Measurements from ENCODE around the gene MAPK8IP1. TPM values are rescaled to one million over a fixed set of nuclear protein-coding genes. Genes with fewer than 3 reads are reported as not detected.

The MAPK8IP1 gene
- total and polyA plus RNA-seq, 4 donors: 0.78 to 2.7 (median 1.4) TPM

GRCh38 chr11:45927684-45928413 is 42.4 kb downstream of the MAPK8IP1 start:
- Histone ChIP-seq H3K36me3 (ENCODE audit: control insufficient read depth in 4 of 4, insufficient read depth in 3 of 4, low read depth in 1 of 4, low read length in 3 of 4) (peaks cover 0 to 1% (median 0%) of the 10 kb centered on the region in 4 donors), H3K27ac (ENCODE audit: low read depth in 1 of 2, low read length in 2 of 2) (no peak overlapping the region), H3K9ac (ENCODE audit: low read depth in 1 of 2, low read length in 2 of 2) (no peak overlapping the region), H3K9me3 (ENCODE audit: control insufficient read depth in 4 of 4, low read length in 3 of 4) (no peaks in the 10 kb centered on the region), H3K27me3 (ENCODE audit: control insufficient read depth in 4 of 4, insufficient read depth in 4 of 4, low read length in 3 of 4) (no peaks in the 10 kb centered on the region), H3K4me1 (ENCODE audit: control insufficient read depth in 4 of 4, insufficient read depth in 4 of 4, low read length in 3 of 4) (peaks cover 0 to 2% (median under 1%) of the 10 kb centered on the region in 4 donors), H3K4me3 (ENCODE audit: low read depth in 1 of 3, low read length in 3 of 3) (no peak overlapping the region)
- TF ChIP-seq RXRA (IDR thresholded peaks at IDR 0.05): no peak
- TF ChIP-seq EGR1 (IDR thresholded peaks at IDR 0.05; ENCODE audit: low read depth in 2 of 2): no peak
- no peak for TF ChIP-seq GABPA (IDR thresholded peaks at IDR 0.05 in 1 of 2, conservative IDR thresholded peaks at IDR 0.05 in 1 of 2)
- no peak for TF ChIP-seq HNF4A (conservative IDR thresholded peaks at IDR 0.05)
- TF ChIP-seq NR2F2 (IDR thresholded peaks at IDR 0.05): no peak
- no peak for TF ChIP-seq RAD21 (IDR thresholded peaks at IDR 0.05)
- no peak for TF ChIP-seq FOXA2 (IDR thresholded peaks at IDR 0.05)
- TF ChIP-seq JUND (IDR thresholded peaks at IDR 0.05): no peak
- TF ChIP-seq HNF4G (IDR thresholded peaks at IDR 0.05): no peak
- TF ChIP-seq, protein P1, sequence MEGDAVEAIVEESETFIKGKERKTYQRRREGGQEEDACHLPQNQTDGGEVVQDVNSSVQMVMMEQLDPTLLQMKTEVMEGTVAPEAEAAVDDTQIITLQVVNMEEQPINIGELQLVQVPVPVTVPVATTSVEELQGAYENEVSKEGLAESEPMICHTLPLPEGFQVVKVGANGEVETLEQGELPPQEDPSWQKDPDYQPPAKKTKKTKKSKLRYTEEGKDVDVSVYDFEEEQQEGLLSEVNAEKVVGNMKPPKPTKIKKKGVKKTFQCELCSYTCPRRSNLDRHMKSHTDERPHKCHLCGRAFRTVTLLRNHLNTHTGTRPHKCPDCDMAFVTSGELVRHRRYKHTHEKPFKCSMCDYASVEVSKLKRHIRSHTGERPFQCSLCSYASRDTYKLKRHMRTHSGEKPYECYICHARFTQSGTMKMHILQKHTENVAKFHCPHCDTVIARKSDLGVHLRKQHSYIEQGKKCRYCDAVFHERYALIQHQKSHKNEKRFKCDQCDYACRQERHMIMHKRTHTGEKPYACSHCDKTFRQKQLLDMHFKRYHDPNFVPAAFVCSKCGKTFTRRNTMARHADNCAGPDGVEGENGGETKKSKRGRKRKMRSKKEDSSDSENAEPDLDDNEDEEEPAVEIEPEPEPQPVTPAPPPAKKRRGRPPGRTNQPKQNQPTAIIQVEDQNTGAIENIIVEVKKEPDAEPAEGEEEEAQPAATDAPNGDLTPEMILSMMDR (IDR thresholded peaks at IDR 0.05; ENCODE audit: low read depth, low read length, missing input control): no peak
- no peak for TF ChIP-seq FOXA1 (IDR thresholded peaks at IDR 0.05)
- no peak for TF ChIP-seq YY1 (IDR thresholded peaks at IDR 0.05)
- TF ChIP-seq, protein P2, sequence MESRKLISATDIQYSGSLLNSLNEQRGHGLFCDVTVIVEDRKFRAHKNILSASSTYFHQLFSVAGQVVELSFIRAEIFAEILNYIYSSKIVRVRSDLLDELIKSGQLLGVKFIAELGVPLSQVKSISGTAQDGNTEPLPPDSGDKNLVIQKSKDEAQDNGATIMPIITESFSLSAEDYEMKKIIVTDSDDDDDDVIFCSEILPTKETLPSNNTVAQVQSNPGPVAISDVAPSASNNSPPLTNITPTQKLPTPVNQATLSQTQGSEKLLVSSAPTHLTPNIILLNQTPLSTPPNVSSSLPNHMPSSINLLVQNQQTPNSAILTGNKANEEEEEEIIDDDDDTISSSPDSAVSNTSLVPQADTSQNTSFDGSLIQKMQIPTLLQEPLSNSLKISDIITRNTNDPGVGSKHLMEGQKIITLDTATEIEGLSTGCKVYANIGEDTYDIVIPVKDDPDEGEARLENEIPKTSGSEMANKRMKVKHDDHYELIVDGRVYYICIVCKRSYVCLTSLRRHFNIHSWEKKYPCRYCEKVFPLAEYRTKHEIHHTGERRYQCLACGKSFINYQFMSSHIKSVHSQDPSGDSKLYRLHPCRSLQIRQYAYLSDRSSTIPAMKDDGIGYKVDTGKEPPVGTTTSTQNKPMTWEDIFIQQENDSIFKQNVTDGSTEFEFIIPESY (IDR thresholded peaks at IDR 0.05): no peak
- TF ChIP-seq, protein P3, sequence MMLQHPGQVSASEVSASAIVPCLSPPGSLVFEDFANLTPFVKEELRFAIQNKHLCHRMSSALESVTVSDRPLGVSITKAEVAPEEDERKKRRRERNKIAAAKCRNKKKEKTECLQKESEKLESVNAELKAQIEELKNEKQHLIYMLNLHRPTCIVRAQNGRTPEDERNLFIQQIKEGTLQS (IDR thresholded peaks at IDR 0.05): no peak
- TF ChIP-seq, protein P4, sequence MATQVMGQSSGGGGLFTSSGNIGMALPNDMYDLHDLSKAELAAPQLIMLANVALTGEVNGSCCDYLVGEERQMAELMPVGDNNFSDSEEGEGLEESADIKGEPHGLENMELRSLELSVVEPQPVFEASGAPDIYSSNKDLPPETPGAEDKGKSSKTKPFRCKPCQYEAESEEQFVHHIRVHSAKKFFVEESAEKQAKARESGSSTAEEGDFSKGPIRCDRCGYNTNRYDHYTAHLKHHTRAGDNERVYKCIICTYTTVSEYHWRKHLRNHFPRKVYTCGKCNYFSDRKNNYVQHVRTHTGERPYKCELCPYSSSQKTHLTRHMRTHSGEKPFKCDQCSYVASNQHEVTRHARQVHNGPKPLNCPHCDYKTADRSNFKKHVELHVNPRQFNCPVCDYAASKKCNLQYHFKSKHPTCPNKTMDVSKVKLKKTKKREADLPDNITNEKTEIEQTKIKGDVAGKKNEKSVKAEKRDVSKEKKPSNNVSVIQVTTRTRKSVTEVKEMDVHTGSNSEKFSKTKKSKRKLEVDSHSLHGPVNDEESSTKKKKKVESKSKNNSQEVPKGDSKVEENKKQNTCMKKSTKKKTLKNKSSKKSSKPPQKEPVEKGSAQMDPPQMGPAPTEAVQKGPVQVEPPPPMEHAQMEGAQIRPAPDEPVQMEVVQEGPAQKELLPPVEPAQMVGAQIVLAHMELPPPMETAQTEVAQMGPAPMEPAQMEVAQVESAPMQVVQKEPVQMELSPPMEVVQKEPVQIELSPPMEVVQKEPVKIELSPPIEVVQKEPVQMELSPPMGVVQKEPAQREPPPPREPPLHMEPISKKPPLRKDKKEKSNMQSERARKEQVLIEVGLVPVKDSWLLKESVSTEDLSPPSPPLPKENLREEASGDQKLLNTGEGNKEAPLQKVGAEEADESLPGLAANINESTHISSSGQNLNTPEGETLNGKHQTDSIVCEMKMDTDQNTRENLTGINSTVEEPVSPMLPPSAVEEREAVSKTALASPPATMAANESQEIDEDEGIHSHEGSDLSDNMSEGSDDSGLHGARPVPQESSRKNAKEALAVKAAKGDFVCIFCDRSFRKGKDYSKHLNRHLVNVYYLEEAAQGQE (IDR thresholded peaks at IDR 0.05): no peak
- no peak for TF ChIP-seq SP1 (IDR thresholded peaks at IDR 0.05)
- 93% methylated on average over 27 of the region's 27 CpGs for WGBS
- DNase-seq (ENCODE audit: low spot score): no peak
